Inflammatory macrophage treated with lipopolysaccharide for 4 hours (primary cell): Measurements from ENCODE around the gene EXOC4.

ENCODE experiments used
- DNase-seq: peaks from one replicate; pipeline ENCODE4 v3.0.0-alpha.2; 2020

The EXOC4 gene

DNA sequence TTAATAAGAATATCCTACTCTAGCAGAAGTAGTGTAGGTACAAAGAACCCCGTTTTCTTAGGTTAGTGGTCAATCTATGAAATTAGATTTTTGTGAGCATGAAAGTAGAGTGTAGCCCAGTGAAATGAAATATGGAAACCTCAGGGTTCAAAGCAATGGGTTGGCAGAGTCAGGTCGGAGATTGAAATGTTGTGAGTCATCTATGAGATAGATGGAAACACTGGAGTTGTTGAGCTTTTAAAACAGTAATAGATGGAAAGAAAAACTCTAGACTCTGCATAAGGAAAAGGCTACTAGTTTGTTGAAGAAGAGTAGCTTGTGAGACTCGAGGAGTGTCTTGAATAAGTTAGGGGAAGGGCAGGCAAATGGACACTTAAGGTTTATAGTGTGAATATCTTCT is 251.9 kb downstream of the EXOC4 start:
- DNase-seq, result no peak

DNA sequence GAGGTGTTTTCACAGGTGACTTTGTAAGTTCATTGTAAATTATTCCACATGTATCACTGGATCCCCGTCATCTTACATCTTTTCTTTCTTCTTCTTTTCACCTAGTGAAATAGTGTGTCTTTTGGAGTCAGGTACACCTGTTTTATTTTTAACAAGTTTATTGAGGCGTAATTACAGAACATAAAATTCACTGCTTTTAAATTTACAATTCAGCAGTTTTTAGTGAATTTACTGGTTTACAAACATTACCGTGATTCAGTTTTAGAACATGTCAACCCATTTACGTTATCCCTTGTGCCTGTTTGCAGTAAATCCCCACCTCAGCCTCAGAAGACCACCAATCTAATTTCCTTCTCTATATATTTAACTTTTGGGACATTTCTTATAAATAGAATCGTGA is 256.9 kb downstream of the EXOC4 start:
- DNase-seq, result no peak

- DNase-seq, result peak; percentile 10
Measured at GRCh38 chr7:133510326-133511055, 257.6 kb downstream of the EXOC4 start.

DNA sequence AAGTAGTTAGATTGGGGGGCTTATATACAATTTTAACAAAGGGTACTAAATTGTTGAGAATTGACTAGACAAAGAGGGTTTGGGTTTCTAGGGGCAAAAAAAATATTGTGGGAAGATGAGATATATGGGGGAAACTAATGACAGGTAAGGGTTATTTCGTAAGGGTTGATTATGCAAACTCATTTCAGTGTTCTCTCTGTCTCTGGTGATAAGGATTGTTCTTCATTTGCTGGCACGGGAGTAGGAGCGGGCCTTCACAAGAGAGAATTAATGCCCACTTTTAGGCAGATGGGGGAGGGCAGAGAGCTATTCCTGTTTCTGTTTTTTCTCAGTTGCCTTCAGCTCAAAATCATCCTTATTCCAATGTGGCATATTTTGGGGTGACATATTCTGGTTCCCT is 258.4 kb downstream of the EXOC4 start:
- no peak for DNase-seq

DNA sequence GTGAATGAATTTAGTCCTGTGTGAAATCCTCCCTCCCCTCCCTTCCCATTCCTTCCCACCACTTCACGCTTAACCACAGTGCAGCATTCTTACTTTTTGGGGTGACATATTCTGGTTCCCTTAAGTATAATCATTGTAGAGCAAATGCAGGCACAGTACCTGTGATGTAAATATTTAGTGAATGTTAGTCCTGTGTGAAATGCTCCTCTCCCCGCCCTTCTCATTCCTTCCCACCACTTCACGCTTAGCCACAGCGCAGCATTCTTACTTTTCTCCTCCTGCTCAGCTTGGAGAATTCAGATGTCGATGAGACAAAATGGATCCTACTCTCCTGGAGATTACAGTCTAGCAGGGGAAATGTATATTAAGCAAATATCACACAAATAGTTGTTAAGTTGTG is 258.8 kb downstream of the EXOC4 start:
- no peak for DNase-seq

GRCh38 chr7:133512560-133512959 is 259.7 kb downstream of the EXOC4 start:
- DNase-seq, result no peak

- DNase-seq, result no peak
Measured at GRCh38 chr7:133513608-133514007, 260.7 kb downstream of the EXOC4 start.

DNA sequence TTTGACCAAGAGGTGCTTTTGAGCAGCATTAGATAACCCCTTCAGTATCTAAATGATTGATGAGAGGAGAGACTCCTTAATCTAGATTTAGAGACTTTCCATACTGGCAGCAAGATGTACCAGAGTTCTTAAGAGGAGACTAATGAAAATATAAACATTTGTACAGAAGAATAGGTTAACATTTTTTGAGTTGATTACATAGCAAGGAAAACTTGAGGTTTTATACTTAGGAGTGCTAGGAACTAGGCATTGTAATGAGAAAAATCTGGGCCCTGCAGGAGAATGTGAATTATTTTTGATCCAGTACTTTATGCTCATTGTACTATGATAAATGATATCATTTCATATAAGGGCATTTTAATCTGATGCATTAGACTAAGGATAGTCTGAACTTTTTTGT is 261.7 kb downstream of the EXOC4 start:
- DNase-seq, result no peak

GRCh38 chr7:133517766-133518165 is 264.9 kb downstream of the EXOC4 start:
- no peak for DNase-seq

DNA sequence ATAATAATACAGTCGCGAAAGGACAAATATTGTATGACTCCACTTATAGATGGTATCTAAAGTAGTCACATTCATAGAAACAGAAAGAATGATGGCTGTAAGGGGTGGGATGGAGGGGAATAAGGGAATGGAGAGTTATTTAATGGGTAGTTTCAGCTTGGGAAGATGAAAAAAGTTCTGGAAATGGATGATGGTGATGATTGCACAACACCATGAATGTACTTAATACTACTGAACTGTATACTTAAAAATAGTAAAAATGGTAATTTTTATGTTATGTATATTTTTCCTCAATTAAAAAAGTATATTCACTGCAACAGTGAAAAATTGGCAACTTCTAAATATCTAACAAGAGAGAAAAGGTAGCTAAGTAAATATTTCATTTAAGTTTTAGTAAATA is 265.8 kb downstream of the EXOC4 start:
- no peak for DNase-seq

DNA sequence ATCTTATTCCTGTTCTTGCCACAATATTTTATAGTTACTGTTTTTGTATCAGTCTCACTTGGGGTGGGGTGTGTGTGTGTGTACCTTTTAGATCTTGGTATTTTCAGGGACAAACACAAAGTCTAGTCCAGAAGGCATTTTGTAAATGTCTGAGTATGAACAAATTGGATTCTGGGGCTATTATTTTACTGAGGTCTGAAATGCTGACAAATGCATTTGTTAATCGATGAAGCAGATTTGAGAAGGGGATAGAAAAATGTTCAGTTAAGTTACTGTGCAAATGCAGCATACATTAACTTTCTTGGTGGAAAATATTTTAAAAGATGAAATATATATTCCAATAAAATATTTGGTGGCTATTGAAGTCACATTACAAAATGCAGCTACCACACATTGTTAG is 267.4 kb downstream of the EXOC4 start:
- DNase-seq, result no peak

DNA sequence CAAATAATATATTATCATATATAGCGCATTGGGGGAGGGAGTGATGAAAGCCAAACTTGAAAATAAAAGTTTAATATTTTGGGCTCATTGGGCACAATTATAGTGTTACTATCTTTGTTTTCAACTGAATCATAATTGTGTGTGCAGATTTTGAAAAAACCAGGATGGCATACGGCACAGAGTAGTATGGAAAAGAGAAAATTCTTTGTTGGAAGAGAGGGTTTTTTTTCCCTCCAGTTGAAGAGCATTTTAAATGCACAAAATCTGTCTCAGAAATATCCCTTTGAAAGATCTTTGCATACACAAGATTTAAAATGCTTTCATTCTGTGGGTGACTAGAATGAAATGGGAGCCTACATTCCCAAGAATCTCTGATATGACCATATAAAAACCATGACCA is 269.6 kb downstream of the EXOC4 start:
- no peak for DNase-seq

- DNase-seq, result no peak
Measured at GRCh38 chr7:133528796-133529195, 275.9 kb downstream of the EXOC4 start.

DNA sequence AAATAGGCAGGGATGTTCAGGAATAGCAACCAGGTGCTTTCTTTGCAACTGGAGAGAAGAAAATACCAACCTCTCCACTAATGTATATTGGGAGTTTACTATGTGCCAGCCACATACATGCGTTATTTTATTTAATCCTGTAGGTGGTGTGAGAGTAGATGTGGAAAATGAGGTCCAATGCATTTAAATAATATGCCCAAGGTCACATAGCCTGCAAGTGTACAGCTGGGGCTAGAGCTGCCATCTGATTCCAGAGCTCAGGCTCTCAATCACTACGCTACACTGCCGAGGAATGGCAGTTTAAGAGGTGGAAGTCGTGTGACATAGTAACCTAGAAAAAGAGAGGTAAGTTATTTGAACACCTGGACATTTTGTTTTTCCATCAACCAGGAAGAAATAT is 277.0 kb downstream of the EXOC4 start:
- no peak for DNase-seq

DNA sequence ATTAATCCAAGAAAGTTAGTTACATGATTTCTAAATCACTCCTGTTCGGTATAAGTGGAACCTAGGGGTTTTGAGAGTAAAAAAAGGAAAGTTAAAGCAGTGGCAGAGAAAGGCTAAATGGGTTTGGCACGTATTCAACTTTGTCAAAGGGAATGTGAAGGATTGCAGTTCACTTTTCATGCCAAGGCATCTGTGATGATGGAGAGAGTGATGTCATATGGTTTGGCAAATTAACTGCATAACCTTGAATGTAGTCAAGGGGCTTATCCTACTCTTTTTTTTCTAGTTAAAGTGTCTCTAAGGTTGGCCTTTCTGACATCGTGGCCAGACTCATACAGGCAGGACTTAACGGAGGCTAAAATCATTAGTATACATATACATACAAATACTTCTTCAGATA is 277.8 kb downstream of the EXOC4 start:
- DNase-seq, result no peak

DNA sequence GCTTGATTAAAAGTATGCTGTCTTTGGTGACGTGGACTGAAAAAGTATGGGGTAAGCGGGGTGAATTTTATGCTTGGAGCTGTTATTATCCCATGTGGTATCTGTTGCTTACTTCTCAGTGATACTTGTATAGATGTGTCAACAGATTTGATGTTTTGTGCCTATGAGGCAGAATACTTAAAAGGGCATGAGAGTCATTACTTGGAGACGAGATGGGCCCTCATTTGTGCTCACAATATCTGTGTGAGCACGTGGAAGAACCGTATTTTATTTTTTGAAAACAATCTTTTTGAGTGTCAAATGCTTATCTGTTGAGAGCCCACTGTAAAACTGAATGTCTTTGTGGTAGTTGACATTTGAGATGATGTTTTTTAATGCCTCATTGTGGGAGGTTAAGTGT is 281.9 kb downstream of the EXOC4 start:
- DNase-seq, result no peak

GRCh38 chr7:133535308-133535707 is 282.4 kb downstream of the EXOC4 start:
- DNase-seq, result no peak

- DNase-seq, result no peak
Measured at GRCh38 chr7:133536450-133536849, 283.6 kb downstream of the EXOC4 start.

DNA sequence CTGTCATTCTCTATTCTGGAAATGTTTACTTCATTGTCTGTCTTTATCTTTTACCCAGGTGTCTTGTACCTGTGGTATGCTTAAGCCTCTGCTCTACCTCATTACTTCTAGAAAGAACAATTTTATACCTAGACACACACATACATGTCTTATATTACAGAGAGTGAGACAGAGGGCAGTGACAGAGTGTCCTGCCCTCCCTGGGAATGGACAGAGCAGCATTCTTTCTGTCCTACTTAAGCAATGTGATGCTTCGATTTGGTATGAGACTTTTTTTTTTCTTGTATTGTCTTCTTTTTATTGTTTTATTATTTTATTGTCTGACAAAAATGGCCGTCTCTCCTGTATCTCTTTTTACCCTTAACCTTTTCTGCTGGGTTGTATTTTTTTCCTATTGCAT is 286.1 kb downstream of the EXOC4 start:
- no peak for DNase-seq

- no peak for DNase-seq
Measured at GRCh38 chr7:133540096-133540860, 287.4 kb downstream of the EXOC4 start.

DNA sequence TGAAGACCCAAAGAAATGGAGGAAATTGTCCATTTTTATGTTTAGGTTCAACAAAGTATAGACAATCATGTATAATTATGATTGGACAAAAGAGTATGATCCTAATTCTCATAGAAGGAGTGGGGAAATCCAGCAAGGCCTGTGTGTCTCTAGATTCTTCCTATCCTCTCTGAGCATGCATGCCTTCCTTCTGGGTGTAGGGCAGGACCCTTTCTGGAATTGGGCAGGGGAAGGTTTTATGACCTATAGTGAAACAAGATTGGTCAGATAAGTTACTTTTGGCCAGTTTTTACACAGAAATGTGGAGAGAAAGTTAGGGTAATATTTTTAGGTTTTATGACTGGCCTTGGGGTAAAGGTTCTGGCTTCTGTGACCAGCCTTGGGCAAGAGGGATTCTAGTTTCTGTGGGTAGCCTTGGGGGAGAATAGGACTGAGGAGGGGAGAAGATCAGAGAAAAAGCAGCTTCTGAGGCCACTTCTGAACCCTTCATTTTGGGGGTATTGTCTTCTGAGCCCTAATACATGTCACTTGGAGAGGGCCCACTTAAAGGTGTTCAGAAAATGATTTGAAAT is 289.4 kb downstream of the EXOC4 start:
- no peak for DNase-seq

GRCh38 chr7:133543657-133544056 is 290.8 kb downstream of the EXOC4 start:
- DNase-seq, result no peak

DNA sequence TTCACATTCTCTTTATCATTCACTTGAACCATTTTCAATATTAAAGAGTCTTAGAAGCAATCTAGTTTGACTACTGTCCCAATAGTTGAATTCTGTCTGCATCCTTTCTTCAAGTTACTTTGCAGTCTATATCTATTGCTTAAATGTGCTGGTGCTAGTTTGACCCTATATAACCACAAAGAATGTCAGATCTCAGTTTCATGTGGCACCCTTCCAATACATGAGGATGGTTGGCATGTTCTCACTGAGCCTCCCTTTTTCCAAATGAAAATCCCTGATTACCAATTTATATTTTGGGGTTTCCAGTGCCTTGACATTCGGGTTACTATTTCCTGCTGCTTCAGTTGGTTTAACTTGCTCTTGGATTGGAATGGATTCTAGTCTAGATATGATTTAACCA is 292.7 kb downstream of the EXOC4 start:
- DNase-seq, result no peak

GRCh38 chr7:133547981-133548380 is 295.1 kb downstream of the EXOC4 start:
- DNase-seq, result no peak
